Adrenal gland (tissue), 12 donors: ENCODE measurements around the gene HES4. TPM values are rescaled to one million over a fixed set of nuclear protein-coding genes. Genes with fewer than 3 reads are reported as not detected.

ENCODE experiments used
- DNase-seq, 7 donors: peaks; one replicate each; pipeline ENCODE4 v3.0.0-alpha.2; 2019 to 2020
- H3K27ac ChIP-seq, 5 donors: fragments of 200-600 bp; sonication (generic) in 4 of 5; 1 replicate in 3 of 5; 2 replicates in 2 of 5; pipeline versions ENCODE4 v1.5.1 to v1.8.0; 2016 to 2020; ENCODE audit warnings: mild to moderate bottlenecking in 1 of 5
- H3K27me3 ChIP-seq: fragments of 200-600 bp; 2 replicates; pipeline ENCODE4 v1.8.0; 2021
- H3K36me3 ChIP-seq, 2 donors: fragments of 200-600 bp; replicated peaks in 1 of 2; 1 replicate in 1 of 2; 2 replicates in 1 of 2; pipeline versions ENCODE4 v1.5.1 to v1.8.0; 2018 to 2022
- H3K4me1 ChIP-seq, 2 donors: fragments of 200-600 bp; replicated peaks in 1 of 2; 1 replicate in 1 of 2; 2 replicates in 1 of 2; pipeline versions ENCODE4 v1.5.1 to v1.8.0; 2018 to 2021
- H3K4me3 ChIP-seq, 4 donors: fragments of 200-600 bp; sonication (generic) in 3 of 4; one replicate each; pipeline ENCODE4 v1.5.1; 2016 to 2018
- H3K9me3 ChIP-seq, 3 donors: fragments of 200-600 bp; sonication (generic) in 1 of 3; replicated peaks in 1 of 3; 1 replicate in 2 of 3; 2 replicates in 1 of 3; pipeline versions ENCODE4 v1.5.1 to v1.8.0; 2016 to 2021
- POLR2A ChIP-seq, 2 donors: fragments of 450-650 bp; IDR thresholded peaks; one replicate each; pipeline ENCODE4 v1.6.1; 2017; ENCODE audit warnings: antibody characterized with exemption in 2 of 2, mild to moderate bottlenecking in 2 of 2, moderate library complexity in 1 of 2
- WGBS, 4 donors: extraction: QIAGEN DNeasy Blood & Tissue Kit in 2 of 4; methylation state at CpG; one replicate each; pipeline versions ENCODE4 v1.1.5 to v1.1.7; 2013 to 2017; 5-methylcytosine and 5-hydroxymethylcytosine counted together
- intact Hi-C, 2 donors: fragments of 100-400 bp; cut with DNase I; formaldehyde crosslinking; loops; one replicate each; pipeline versions ENCODE4 v1.14.1 to v1.15.0; 2022 to 2023
- polyA plus RNA-seq, 3 donors: library from polyadenylated mRNA; stranded (reverse); fragments of 200-250 nt in 2 of 3; fragments of 350-450 nt in 1 of 3; fragmentation: Illumina TruSeq in 1 of 3; extraction: RNeasy Lipid Tissue Mini Kit (QIAGEN cat#74804) in 1 of 3; gene quantifications; one replicate each; pipeline ENCODE4 v1.2.3, GENCODE V29; 2013 to 2014
- total RNA-seq, 9 donors: library from RNA; depleted of rRNA in 4 of 9; stranded (reverse); fragments of >200 nt in 4 of 9; fragments of 120-200 nt in 1 of 9; fragmentation: NEBNext Ultra II Directional in 1 of 9; extraction: Animal tissue kit (Norgen Biotek cat#: 25700) in 1 of 9; gene quantifications; one replicate each; pipeline versions ENCODE4 v1.1.0 to v1.2.4, GENCODE V29; 2013 to 2023
- TF ChIP-seq, protein P1 (sequence below), 6 experiments: fragments of 450-650 bp in 4 of 6; fragments of 200-600 bp in 2 of 6; sonication (generic) in 1 of 6; IDR thresholded peaks; 1 replicate in 5 of 6; 2 replicates in 1 of 6; pipeline versions ENCODE4 v1.5.1 to v1.8.0; 2016 to 2021; ENCODE audit warnings: antibody characterized with exemption in 6 of 6, mild to moderate bottlenecking in 2 of 6, moderate library complexity in 1 of 6
- donor health status: healthy with polysubstance abuse.
- donor health status: Bipolar disorder and iron deficiency.
- donor health status: DM: yes; HTN: yes; CAD: no.
- donor health status: DM: no; HTN: no; CAD: no.
- donor health status: DM: no; HTN: no; CAD: no.
- donor health status: DM: yes; HTN: yes; CAD: no.

The HES4 gene
- total and polyA plus RNA-seq, 12 donors: 3.1 to 29.8 (median 6.4) TPM; not detected in 1

DNA sequence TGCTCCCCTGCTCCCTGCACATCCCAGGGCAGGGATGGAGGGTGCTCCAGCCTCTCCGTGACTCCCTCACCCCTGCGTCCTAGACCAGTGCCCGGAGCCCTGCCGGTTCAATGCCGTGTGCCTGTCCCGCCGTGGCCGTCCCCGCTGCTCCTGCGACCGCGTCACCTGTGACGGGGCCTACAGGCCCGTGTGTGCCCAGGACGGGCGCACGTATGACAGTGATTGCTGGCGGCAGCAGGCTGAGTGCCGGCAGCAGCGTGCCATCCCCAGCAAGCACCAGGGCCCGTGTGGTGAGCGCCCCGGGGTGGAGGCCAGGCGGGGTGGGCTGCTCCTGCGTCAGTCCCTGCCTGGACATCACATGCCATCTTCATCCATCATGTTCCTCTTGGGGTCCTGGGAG is 42.0 kb upstream of the HES4 start:
- Histone ChIP-seq H3K9me3 (no peaks in the 10 kb centered on the region), H3K4me1 (peaks cover 8 to 10% of the 10 kb centered on the region in 2 donors), H3K36me3 (no peaks in the 10 kb centered on the region), H3K27ac (no peak overlapping the region), H3K27me3 (peaks cover 18% of the 10 kb centered on the region), H3K4me3 (no peak overlapping the region)
- 87 to 92% (median 90%) methylated on average over 21 to 25 of the region's 25 CpGs; no CpG with 5 or more reads in 1 of the 4 donors for WGBS, 4 donors
- intact Hi-C loops: no loop called here
- TF ChIP-seq POLR2A (IDR thresholded peaks at IDR 0.05): no peak
- TF ChIP-seq, protein P1, sequence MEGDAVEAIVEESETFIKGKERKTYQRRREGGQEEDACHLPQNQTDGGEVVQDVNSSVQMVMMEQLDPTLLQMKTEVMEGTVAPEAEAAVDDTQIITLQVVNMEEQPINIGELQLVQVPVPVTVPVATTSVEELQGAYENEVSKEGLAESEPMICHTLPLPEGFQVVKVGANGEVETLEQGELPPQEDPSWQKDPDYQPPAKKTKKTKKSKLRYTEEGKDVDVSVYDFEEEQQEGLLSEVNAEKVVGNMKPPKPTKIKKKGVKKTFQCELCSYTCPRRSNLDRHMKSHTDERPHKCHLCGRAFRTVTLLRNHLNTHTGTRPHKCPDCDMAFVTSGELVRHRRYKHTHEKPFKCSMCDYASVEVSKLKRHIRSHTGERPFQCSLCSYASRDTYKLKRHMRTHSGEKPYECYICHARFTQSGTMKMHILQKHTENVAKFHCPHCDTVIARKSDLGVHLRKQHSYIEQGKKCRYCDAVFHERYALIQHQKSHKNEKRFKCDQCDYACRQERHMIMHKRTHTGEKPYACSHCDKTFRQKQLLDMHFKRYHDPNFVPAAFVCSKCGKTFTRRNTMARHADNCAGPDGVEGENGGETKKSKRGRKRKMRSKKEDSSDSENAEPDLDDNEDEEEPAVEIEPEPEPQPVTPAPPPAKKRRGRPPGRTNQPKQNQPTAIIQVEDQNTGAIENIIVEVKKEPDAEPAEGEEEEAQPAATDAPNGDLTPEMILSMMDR (IDR thresholded peaks at IDR 0.05): no peak
- no peak for DNase-seq

DNA sequence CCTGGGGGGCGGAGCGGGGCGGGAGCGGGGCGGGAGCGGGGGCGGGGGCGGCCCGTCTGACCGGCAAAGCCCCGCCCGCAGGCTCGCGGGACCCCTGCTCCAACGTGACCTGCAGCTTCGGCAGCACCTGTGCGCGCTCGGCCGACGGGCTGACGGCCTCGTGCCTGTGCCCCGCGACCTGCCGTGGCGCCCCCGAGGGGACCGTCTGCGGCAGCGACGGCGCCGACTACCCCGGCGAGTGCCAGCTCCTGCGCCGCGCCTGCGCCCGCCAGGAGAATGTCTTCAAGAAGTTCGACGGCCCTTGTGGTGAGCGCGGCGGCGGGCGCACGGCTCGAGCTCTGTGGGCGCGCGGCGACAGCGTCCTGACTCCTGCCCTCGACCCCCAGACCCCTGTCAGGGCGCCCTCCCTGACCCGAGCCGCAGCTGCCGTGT is 41.2 kb upstream of the HES4 start:
- Histone ChIP-seq H3K36me3 (no peaks in the 10 kb centered on the region), H3K27me3 (peaks cover 20% of the 10 kb centered on the region), H3K27ac (no peak overlapping the region), H3K4me3 (peak overlapping the region in 1 of 4 donors; percentile 41), H3K4me1 (peaks cover 8 to 10% of the 10 kb centered on the region in 2 donors), H3K9me3 (no peaks in the 10 kb centered on the region)
- TF ChIP-seq, protein P1 (IDR thresholded peaks at IDR 0.05): no peak
- no peak for TF ChIP-seq POLR2A (IDR thresholded peaks at IDR 0.05)
- 39 to 52% (median 51%) methylated on average over 5 to 56 of the region's 60 CpGs; no CpG with 5 or more reads in 1 of the 4 donors for WGBS, 4 donors
- intact Hi-C loops: no loop called here
- no peak for DNase-seq

GRCh38 chr1:1040004-1040991 is 40.4 kb upstream of the HES4 start:
- Histone ChIP-seq H3K9me3 (no peaks in the 10 kb centered on the region), H3K4me3 (peak overlapping the region in 1 of 4 donors; percentile 41), H3K36me3 (no peaks in the 10 kb centered on the region), H3K27ac (no peak overlapping the region), H3K27me3 (peaks cover 22% of the 10 kb centered on the region), H3K4me1 (peaks cover 8 to 10% of the 10 kb centered on the region in 2 donors)
- intact Hi-C loops: no loop called here
- TF ChIP-seq, protein P1 (IDR thresholded peaks at IDR 0.05): peak in 1 of 6 experiments; percentile 8
- TF ChIP-seq POLR2A (IDR thresholded peaks at IDR 0.05): no peak
- peak; percentile 67 to 79 (median 73) for DNase-seq
- 2 to 6% (median 3%) methylated on average over 3 to 99 of the region's 99 CpGs for WGBS, 4 donors

GRCh38 chr1:1039145-1039910 is 39.4 kb upstream of the HES4 start:
- Histone ChIP-seq H3K36me3 (no peaks in the 10 kb centered on the region), H3K27me3 (peaks cover 32% of the 10 kb centered on the region), H3K27ac (no peak overlapping the region), H3K9me3 (no peaks in the 10 kb centered on the region), H3K4me3 (no peak overlapping the region), H3K4me1 (peaks cover 8 to 11% of the 10 kb centered on the region in 2 donors)
- no peak for TF ChIP-seq POLR2A (IDR thresholded peaks at IDR 0.05)
- TF ChIP-seq, protein P1 (IDR thresholded peaks at IDR 0.05): no peak
- DNase-seq: no peak
- intact Hi-C loops: no loop called here
- WGBS, 4 donors: 23 to 52% (median 30%) methylated on average over 15 to 17 of the region's 17 CpGs
